ENCODE results near the gene A2ML1.

The A2ML1 gene

DNA sequence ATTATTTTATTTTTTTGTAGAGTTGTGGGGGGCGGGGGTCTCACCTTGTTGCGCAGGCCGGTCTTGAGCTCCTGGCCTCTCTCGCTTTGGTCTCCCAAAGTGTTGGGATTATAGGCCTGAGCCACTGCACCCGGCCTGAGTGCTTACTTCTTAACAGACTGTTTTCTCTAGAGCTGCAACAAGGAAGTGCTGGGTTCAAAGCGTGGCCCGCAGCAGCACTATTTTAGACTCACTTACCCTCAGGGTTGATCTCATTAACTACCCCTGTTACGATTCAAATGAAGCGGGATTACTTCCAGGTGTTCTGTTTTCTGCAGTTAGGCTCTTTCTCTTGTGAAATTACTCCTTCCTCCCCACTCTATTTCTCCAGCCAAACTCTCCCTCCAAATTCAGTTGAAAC lies 8.7 kb downstream of the A2ML1 start:
- no peak overlapping the region for H3K27ac ChIP-seq
- no peaks in the 10 kb centered on the region for H3K36me3 ChIP-seq
- H3K4me3 ChIP-seq (ENCODE audit: low read depth in 1 of 2, low read length in 1 of 2): no peak overlapping the region
- TF ChIP-seq, protein P1, sequence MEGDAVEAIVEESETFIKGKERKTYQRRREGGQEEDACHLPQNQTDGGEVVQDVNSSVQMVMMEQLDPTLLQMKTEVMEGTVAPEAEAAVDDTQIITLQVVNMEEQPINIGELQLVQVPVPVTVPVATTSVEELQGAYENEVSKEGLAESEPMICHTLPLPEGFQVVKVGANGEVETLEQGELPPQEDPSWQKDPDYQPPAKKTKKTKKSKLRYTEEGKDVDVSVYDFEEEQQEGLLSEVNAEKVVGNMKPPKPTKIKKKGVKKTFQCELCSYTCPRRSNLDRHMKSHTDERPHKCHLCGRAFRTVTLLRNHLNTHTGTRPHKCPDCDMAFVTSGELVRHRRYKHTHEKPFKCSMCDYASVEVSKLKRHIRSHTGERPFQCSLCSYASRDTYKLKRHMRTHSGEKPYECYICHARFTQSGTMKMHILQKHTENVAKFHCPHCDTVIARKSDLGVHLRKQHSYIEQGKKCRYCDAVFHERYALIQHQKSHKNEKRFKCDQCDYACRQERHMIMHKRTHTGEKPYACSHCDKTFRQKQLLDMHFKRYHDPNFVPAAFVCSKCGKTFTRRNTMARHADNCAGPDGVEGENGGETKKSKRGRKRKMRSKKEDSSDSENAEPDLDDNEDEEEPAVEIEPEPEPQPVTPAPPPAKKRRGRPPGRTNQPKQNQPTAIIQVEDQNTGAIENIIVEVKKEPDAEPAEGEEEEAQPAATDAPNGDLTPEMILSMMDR (IDR thresholded peaks at IDR 0.05): no peak
- H3K4me1 ChIP-seq (ENCODE audit: control insufficient read depth in 1 of 2, insufficient read depth in 1 of 2, low read depth in 1 of 2, low read length in 1 of 2): peaks cover 10 to 15% of the 10 kb centered on the region in 2 experiments
- H3K27me3 ChIP-seq: no peaks in the 10 kb centered on the region
- H3K9me3 ChIP-seq: no peaks in the 10 kb centered on the region

DNA sequence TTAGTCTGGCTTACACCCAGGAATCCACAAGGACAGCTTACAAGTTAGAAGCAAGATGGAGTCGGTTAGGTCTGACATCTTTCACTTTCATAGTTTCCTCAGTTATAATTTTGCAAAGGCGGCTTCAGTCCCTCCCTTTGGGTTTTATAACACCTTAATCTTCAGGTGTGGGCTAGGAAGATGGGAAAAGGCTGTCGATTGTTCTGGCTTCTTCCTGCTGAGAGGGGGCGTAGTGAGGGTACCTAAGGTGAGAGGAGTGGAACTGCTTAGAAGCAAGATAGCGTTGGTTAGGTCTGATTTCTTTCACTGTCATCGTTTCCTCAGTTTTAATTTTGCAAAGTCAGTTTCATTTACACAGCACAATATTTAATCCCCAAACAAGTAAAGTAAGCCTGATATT lies 10.1 kb downstream of the A2ML1 start:
- Histone ChIP-seq H3K27ac (no peak overlapping the region), H3K36me3 (no peaks in the 10 kb centered on the region), H3K27me3 (no peaks in the 10 kb centered on the region), H3K4me1 (ENCODE audit: control insufficient read depth in 1 of 2, insufficient read depth in 1 of 2, low read depth in 1 of 2, low read length in 1 of 2) (peaks cover 10 to 15% of the 10 kb centered on the region in 2 experiments), H3K9me3 (no peaks in the 10 kb centered on the region), H3K4me3 (ENCODE audit: low read depth in 1 of 2, low read length in 1 of 2) (no peak overlapping the region)
- TF ChIP-seq, protein P1 (IDR thresholded peaks at IDR 0.05): no peak

DNA sequence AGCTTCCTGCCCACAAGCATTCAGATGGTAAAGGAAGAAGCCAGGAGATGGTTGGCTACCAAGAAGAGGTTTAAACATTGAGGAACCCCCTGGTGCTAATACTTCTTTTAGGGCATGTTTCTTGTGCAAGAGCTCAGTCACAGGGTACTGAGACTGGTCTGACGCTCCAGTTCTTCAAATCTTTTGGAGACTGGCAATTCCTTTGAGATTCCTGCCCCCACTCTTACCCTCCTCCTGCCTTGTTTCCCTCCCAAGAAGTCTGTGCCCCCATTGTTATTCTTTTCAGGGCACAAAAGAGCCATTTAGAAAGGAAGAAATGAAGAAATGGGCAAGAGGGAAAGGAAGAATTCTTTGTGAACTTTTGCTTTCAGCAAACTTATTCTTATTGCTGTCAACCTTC lies 11.8 kb downstream of the A2ML1 start:
- no peaks in the 10 kb centered on the region for H3K36me3 ChIP-seq
- no peaks in the 10 kb centered on the region for H3K27me3 ChIP-seq
- TF ChIP-seq, protein P1 (IDR thresholded peaks at IDR 0.05): no peak
- no peaks in the 10 kb centered on the region for H3K9me3 ChIP-seq
- no peak overlapping the region for H3K4me3 ChIP-seq (ENCODE audit: low read depth in 1 of 2, low read length in 1 of 2)
- peaks cover 4 to 9% of the 10 kb centered on the region in 2 experiments for H3K4me1 ChIP-seq (ENCODE audit: control insufficient read depth in 1 of 2, insufficient read depth in 1 of 2, low read depth in 1 of 2, low read length in 1 of 2)
- H3K27ac ChIP-seq: no peak overlapping the region

DNA sequence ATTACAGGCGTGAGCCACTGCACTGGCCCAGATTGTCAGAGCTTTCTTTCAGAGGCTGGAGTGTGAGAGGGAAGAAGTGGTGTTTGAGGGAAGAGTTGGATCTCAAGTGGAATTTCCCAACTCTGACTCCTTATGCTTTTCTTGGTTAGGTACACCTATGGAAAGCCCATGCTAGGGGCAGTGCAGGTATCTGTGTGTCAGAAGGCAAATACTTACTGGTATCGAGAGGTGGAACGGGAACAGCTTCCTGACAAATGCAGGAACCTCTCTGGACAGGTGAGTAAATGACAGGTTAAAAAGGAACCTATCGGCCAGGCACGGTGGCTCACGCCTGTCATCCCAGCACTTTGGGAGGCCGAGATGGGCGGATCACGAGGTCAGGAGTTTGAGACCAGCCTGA lies 14.9 kb downstream of the A2ML1 start:
- no peaks in the 10 kb centered on the region for H3K9me3 ChIP-seq
- no peak overlapping the region for H3K4me3 ChIP-seq (ENCODE audit: low read depth in 1 of 2, low read length in 1 of 2)
- H3K4me1 ChIP-seq (ENCODE audit: control insufficient read depth in 1 of 2, insufficient read depth in 1 of 2, low read depth in 1 of 2, low read length in 1 of 2): no peaks in the 10 kb centered on the region
- TF ChIP-seq, protein P1 (IDR thresholded peaks at IDR 0.05): no peak
- no peaks in the 10 kb centered on the region for H3K27me3 ChIP-seq
- H3K36me3 ChIP-seq: no peaks in the 10 kb centered on the region
- H3K27ac ChIP-seq: no peak overlapping the region

DNA sequence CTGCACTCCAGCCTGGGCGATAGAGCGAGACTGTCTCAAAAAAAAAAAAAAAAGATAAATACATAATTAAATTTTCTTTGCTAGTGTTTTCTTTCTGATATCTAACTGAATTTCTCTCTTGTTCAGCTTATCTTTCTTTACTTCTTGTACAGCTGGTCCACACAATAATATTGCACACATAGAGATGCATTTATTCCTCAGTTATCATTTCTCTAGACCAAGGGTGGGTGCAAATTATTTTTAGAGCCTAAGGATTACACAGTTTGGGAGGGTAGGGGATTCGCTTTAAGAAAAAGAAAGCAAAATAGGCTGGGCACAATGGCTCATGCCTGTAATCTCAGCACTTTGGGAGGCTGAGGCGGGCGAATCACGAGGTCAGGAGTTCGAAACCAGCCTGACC lies 17.9 kb downstream of the A2ML1 start:
- Histone ChIP-seq H3K4me1 (ENCODE audit: control insufficient read depth in 1 of 2, insufficient read depth in 1 of 2, low read depth in 1 of 2, low read length in 1 of 2) (no peaks in the 10 kb centered on the region), H3K4me3 (ENCODE audit: low read depth in 1 of 2, low read length in 1 of 2) (no peak overlapping the region), H3K27ac (no peak overlapping the region), H3K9me3 (no peaks in the 10 kb centered on the region), H3K36me3 (no peaks in the 10 kb centered on the region), H3K27me3 (peaks cover 5% of the 10 kb centered on the region)
- TF ChIP-seq, protein P1 (IDR thresholded peaks at IDR 0.05): no peak

Measured in neutrophil (primary cell).